ENCODE measurements around the gene XRCC4. TPM values are rescaled to one million over a fixed set of nuclear protein-coding genes. Genes with fewer than 3 reads are reported as not detected.

XRCC4 gene
- total and polyA plus RNA-seq, 9 of the 15 experiments (the other 6 are each of a cell fraction or from before 2014, with no cell fraction given): 13.6 to 61.6 (median 22.4) TPM

DNA sequence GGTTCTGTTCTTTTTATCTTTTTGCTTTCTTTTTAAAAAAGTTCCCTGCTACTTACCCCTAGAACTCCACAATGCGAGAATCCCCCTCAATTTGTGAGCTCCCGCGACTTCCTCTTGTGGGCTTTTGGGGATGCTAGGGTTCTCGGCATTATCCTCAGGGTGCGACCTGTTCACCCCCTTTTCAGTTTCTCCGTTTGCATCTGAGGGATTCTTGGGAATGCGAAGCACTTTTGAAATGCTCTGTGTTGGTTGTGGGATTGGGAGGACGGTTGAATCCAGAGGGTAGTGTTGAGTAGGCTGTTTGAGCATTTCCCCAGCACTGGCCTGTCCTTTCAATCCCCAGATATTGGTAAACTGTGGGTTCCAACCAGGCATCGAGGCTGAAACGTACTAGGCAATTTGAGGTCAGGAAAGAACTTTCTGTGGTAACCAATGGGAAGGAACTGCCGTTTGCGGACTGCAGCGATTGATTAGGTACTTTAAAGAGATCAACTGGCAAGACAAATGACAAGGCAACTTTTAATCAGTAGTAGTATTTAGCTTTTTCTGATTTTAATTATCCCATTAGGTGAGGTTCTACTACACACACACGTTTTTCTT is 415 bp downstream of the XRCC4 start (continued):
- TF ChIP-seq, protein P1, sequence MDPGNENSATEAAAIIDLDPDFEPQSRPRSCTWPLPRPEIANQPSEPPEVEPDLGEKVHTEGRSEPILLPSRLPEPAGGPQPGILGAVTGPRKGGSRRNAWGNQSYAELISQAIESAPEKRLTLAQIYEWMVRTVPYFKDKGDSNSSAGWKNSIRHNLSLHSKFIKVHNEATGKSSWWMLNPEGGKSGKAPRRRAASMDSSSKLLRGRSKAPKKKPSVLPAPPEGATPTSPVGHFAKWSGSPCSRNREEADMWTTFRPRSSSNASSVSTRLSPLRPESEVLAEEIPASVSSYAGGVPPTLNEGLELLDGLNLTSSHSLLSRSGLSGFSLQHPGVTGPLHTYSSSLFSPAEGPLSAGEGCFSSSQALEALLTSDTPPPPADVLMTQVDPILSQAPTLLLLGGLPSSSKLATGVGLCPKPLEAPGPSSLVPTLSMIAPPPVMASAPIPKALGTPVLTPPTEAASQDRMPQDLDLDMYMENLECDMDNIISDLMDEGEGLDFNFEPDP (CRISPR knock-in tag; IDR thresholded peaks at IDR 0.05): no peak
- no peak for TF ChIP-seq ZNF224 (CRISPR knock-in tag; IDR thresholded peaks at IDR 0.05)
- 0 out of 2 replicates have a peak, but pooled peaks have one; percentile 26 for TF ChIP-seq ESRRB (CRISPR knock-in tag; IDR thresholded peaks at IDR 0.05; ENCODE audit: borderline replicate concordance)
- peak; percentile 80 for TF ChIP-seq NFE2 (IDR thresholded peaks at IDR 0.05; ENCODE audit: low read depth)
- TF ChIP-seq RAD21 (CRISPR knock-in tag; conservative IDR thresholded peaks at IDR 0.05 in 1 of 2, IDR thresholded peaks at IDR 0.05 in 1 of 2): no peak
- TF ChIP-seq GABPA (tag; conservative IDR thresholded peaks at IDR 0.05; ENCODE audit: low read depth): peak; percentile 89
- no peak for TF ChIP-seq IRF2 (CRISPR knock-in tag; IDR thresholded peaks at IDR 0.05)
- no peak for TF ChIP-seq TARDBP (IDR thresholded peaks at IDR 0.05)
- TF ChIP-seq SMARCC2 (IDR thresholded peaks at IDR 0.05; ENCODE audit: low read depth): no peak
- TF ChIP-seq, protein P2, sequence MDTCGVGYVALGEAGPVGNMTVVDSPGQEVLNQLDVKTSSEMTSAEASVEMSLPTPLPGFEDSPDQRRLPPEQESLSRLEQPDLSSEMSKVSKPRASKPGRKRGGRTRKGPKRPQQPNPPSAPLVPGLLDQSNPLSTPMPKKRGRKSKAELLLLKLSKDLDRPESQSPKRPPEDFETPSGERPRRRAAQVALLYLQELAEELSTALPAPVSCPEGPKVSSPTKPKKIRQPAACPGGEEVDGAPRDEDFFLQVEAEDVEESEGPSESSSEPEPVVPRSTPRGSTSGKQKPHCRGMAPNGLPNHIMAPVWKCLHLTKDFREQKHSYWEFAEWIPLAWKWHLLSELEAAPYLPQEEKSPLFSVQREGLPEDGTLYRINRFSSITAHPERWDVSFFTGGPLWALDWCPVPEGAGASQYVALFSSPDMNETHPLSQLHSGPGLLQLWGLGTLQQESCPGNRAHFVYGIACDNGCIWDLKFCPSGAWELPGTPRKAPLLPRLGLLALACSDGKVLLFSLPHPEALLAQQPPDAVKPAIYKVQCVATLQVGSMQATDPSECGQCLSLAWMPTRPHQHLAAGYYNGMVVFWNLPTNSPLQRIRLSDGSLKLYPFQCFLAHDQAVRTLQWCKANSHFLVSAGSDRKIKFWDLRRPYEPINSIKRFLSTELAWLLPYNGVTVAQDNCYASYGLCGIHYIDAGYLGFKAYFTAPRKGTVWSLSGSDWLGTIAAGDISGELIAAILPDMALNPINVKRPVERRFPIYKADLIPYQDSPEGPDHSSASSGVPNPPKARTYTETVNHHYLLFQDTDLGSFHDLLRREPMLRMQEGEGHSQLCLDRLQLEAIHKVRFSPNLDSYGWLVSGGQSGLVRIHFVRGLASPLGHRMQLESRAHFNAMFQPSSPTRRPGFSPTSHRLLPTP (IDR thresholded peaks at IDR 0.05; ENCODE audit: borderline replicate concordance, extremely low read depth, insufficient read length): no peak
- TF ChIP-seq RBM14 (IDR thresholded peaks at IDR 0.05; ENCODE audit: borderline replicate concordance, insufficient read depth, low read depth, low read length): no peak
- no peak for TF ChIP-seq ZNF780A (CRISPR knock-in tag; IDR thresholded peaks at IDR 0.05)
- no peak for TF ChIP-seq ZNF561 (CRISPR knock-in tag; conservative IDR thresholded peaks at IDR 0.05)
- TF ChIP-seq ARID1B (IDR thresholded peaks at IDR 0.05): peak; percentile 24; the same call in 1 of the 2 replicates
- TF ChIP-seq SNIP1 (IDR thresholded peaks at IDR 0.05; ENCODE audit: low read depth): no peak
- no peak for TF ChIP-seq NBN (IDR thresholded peaks at IDR 0.05; ENCODE audit: low read depth)
- no peak for TF ChIP-seq FOXK1 (CRISPR knock-in tag; IDR thresholded peaks at IDR 0.05; ENCODE audit: borderline replicate concordance)
- TF ChIP-seq HDAC1 (IDR thresholded peaks at IDR 0.05): peak in 1 of 2 experiments; percentile 8; a peak in 1 of 4 replicates
- TF ChIP-seq YBX1 (IDR thresholded peaks at IDR 0.05): no peak
- TF ChIP-seq MAFF (IDR thresholded peaks at IDR 0.05; ENCODE audit: low read length): peak; percentile 60; the same call in 1 of the 2 replicates
- no peak for TF ChIP-seq MEF2A (IDR thresholded peaks at IDR 0.05; ENCODE audit: control insufficient read depth, low read depth, low read length)
- TF ChIP-seq, protein P3, sequence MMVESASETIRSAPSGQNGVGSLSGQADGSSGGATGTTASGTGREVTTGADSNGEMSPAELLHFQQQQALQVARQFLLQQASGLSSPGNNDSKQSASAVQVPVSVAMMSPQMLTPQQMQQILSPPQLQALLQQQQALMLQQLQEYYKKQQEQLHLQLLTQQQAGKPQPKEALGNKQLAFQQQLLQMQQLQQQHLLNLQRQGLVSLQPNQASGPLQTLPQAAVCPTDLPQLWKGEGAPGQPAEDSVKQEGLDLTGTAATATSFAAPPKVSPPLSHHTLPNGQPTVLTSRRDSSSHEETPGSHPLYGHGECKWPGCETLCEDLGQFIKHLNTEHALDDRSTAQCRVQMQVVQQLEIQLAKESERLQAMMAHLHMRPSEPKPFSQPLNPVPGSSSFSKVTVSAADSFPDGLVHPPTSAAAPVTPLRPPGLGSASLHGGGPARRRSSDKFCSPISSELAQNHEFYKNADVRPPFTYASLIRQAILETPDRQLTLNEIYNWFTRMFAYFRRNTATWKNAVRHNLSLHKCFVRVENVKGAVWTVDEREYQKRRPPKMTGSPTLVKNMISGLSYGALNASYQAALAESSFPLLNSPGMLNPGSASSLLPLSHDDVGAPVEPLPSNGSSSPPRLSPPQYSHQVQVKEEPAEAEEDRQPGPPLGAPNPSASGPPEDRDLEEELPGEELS (CRISPR knock-in tag; IDR thresholded peaks at IDR 0.05; ENCODE audit: borderline replicate concordance): no peak
